ENCODE results near the gene RBPMS2.
"Not testable (repeated sequence)": the region's sequence is repeated elsewhere in the genome, so short reads cannot be mapped to it uniquely, and the experiment has no call there.

The RBPMS2 gene

DNA sequence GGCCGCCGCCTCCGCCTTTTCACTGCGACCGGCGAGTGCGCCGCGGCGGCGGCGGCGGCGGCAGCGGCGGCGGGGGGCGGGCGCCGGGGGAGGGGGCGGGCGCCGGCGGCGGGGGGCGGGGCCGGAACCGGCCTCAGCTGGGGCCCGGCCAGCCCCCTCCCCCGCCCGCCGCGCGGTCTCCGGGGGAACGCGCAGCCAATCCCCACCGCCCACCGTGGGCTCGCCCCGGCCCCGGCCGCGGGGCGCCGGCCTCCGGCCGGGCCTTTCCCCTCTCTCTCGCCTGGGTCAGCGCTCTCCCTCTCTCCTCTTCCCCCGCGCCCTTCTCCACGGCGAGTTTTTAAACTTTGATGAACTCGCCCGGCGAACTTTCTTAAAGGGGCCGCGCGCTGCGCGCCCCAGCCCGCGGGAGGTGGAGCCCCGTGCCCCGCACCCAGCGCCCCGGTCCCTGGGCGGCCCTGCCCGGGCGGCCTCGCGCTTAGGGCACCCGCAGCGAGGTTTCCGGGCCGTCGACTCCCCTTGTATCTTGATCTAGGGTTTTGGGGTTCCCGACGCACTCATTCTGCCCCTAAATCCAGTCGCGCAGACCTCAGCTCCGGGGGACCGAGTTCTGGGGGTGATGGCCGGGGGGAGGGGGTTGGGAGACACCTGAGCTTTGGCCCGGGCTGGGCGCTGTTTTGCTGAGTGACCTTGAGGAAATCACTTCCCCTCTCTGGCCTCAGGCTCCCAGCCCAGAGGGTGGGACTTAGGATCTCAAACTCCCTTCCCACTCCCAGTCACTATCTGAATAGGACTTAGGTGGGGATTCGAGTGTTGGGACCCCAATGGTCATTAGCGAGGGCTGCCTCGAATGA is at the start of gene RBPMS2:
Gene RBPMS2, minus strand, starts transcription at position 39 of the 851 bp plus-strand sequence. CDS start 270 bp downstream, outside the sequence.
- no peak for DNase-seq

GRCh38 chr15:64824929-64825430 is 49.6 kb upstream of the RBPMS2 start:
- DNase-seq: no peak

- DNase-seq: no peak
These were observed 41.1 kb upstream of the RBPMS2 start for GRCh38 chr15:64816452-64816851.

DNA sequence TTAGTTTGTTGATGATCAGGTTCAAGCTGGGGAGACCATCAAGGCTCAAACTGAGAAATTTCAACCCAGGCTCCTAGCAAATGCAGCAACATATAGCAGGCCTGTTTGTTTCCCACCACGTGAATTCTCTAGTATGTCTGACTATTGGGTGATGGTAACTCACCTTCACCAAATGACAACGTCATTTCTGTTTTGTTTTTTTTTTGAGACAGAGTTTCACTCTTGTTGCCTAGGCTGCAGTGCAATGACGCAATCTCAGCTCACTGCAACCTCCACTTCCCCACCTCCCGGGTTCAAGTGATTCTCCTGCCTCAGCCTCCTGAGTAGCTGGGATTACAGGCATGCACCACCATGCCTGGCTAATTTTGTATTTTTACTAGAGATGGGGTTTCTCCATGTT is 39.6 kb upstream of the RBPMS2 start:
- not testable (repeated sequence) for DNase-seq

DNA sequence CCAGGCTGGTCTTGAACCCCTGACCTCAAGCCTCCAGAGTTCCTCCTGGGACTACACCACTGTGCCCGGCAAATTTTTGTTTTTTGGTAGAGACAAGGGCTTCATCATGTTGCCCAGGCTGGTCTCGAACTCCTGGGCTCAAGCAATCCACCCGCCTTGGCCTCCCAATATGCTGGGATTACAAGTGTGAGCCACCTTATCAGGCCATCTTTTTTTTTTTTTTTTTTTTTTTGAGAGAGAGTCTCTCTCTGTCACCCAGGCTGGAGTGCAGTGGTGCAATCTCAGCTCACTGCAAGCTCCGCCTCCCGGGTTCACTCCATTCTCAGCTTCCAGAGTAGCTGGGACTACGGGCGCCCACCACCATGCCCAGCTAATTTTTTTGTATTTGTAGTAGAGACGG is 38.9 kb upstream of the RBPMS2 start:
- not testable (repeated sequence) for DNase-seq

DNA sequence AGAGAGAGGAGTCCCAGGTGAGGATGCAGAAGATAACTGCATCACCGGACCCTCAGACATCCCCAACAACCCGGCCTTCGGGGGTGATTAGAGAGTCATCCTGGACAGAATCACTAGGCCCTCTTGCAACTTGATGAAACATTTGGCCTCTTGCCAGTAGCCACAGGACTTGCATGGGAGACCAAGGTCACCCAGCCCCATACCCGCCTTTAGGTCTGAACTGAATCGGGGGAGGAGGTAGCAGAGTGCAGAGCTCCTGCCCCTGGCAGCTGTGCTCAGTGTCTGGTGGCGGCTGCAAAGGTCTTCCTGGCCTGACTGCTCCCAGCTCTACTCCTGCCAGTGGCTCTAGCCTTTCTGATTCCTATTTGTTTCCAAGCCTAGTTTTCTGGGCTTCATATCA is 37.7 kb upstream of the RBPMS2 start:
- DNase-seq: no peak

DNA sequence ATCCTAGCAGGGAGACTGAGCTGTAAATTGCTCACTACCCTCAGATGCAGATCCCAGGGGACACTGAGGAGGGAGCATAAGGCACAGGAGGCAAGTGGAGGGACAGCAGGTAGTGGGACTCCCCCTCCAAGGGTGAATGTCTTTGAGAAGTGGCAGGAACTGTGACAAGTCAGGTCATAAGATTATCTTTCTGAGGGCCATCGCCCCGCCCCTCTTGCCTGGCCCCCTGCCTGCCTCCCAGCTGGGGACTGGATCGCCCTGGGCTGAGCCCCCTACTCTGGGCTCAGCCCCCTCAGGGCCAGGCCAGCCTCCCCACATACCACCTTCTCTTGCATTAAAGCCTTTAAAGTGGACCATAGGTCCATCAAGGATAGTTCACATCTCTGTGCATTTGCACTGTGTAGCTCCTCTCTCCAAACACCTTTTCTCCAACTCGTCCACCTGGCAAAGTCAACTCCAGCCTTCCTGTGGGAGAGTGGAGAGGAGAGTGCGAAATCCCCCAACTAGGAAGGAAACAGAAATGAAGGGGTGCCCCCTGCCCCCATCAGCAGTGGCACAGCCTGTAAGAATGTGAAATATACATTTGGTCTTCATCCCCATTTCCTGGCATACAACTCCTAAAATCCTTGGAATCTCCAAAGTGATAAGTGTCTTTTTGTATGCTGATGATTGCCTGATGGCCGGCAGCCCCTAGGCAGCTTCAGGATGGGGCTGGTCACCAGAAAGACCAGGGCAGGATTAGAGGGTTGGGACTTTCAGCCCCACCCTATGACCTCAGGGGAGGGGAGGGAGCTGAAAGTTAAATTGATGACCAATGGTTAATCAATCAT is 35.3 kb upstream of the RBPMS2 start:
- DNase-seq: no peak

DNA sequence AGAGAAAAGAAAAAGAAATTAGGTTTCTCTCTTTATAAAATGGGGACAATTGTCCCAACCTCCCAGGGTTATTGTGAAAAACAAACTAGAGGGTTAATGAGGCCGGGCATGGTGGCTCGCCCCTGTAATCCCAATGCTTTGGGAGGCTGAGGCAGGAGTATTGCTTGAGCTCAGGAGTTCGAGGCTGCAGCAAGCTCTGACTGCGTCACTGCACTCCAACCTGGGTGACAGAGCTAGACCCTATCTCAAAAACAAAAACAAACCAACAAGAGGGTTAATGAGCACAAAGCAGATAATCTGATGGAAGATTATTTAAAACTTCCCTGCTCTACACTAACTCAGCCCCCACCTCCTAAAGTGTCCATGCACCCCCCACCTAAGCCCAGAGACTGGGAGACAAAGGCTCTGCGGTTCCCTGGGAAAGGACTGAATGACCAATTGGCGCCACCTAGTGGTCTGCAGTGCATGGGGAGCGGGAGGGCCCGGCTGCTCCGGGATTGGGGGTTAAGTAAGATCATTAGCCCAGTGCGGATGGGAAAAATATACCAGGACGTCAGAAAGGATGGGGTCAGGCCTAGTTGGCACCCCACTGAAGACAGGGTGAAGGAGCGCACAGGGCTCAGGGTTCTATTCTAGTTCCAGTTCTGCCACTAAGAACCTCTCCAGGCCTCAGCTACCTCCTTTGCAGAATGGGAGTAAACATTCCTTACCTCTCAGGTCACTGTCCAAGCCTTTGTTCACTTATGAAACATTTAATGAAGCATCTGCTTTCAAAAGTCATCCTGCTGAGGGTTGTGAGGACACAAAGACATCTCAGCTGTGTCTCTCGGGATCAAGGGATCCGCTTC is 34.5 kb upstream of the RBPMS2 start:
- peak; percentile 77 for DNase-seq

- DNase-seq: no peak
These were observed 33.5 kb upstream of the RBPMS2 start for GRCh38 chr15:64808785-64809453.

GRCh38 chr15:64807751-64808222 is 32.4 kb upstream of the RBPMS2 start:
- DNase-seq: no peak

DNA sequence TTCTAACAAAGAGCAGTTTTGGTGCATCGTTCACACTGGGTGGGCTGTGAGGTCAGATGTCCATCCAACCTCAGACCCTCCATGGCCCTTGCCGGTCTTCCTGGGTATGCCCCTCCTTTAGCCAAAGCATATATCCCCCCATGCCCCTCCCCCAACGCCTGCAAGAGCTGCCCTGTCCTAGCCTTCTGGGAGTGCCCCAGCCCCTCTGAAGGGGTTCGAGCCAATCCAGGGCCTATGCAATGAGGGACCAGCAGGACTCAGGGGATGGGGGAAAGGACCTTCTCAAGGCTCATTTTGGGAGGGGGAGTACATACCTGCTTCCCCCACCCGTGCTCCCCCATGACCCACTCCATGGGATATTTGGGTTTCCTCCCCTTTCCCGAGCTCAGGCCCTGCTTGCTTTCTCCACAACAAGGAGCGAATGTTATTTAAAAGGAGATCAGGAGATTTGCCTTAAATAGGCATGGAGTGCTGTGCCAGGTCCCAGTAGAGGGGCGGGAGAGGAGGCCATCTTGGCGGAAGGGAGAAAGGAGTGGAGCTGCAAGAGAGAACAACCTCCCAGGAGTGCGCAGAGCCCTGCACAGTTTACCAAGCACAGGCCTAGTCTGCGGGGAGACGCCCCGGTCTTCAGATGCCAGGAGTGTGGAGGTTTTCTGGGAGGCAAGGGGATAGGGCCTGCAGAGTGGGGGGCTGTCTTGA is 31.8 kb upstream of the RBPMS2 start:
- no peak for DNase-seq

DNA sequence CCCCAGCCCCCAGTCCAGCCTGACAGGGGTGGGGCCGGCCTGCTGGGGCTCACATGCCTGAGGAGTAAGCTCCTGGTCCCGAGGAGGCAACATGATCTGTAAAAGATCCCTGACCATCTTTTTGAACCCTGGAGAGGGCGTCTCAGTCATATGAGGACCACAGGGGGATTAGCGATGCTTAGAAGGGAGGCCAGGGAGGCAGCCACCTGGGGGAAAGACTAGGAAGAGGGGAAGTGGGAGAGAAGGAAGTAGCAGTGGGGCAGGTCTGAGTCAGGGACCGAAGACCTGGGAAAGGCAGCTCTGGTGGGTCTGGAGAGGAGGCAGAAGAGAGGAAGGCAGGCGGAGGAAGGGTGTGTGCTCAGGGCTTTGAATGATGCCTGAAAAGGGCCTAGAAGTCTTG is 31.1 kb upstream of the RBPMS2 start:
- DNase-seq: no peak

GRCh38 chr15:64804619-64805018 is 29.2 kb upstream of the RBPMS2 start:
- no peak for DNase-seq

DNA sequence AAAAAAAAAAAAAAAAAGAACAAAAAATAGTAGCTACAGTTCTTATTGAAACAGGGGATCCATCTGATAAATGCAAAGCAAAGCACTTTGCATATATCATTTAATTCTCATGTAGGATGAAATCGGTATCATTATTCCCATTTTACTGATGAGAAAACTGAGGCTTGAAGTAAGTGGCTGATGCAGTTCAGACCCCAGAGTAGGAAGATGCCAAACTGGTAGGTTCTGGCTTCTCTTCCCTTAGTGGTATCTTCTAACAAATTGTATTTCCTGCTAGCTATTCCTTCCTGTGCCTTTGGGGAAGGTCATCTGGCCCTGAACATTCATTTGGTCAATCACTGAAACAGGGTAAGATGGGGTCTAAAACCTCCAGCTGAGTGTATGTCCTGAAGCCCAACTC is 28.1 kb upstream of the RBPMS2 start:
- DNase-seq: no peak

GRCh38 chr15:64800476-64800875 is 25.1 kb upstream of the RBPMS2 start:
- DNase-seq: no peak

- not testable (repeated sequence) for DNase-seq
These were observed 23.5 kb upstream of the RBPMS2 start for GRCh38 chr15:64798905-64799304.

DNA sequence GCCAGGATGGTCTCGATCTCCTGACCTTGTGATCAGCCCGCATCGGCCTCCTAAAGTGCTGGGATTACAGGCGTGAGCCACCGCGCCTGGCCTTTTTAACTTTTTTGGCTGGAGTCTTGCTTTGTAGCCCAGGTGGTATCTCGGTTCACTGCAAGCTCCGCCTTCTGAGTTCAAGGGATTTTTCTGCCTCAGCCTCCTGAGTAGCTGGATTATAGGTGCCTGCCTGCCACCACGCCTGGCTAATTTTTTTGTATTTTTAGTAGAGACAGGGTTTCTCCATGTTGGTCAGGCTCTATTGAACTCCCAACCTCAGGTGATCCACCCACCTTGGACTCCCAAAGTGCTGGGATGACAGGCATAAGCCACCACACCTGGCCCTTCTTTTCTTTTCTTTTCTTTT is 20.5 kb upstream of the RBPMS2 start:
- DNase-seq: not testable (repeated sequence)

DNA sequence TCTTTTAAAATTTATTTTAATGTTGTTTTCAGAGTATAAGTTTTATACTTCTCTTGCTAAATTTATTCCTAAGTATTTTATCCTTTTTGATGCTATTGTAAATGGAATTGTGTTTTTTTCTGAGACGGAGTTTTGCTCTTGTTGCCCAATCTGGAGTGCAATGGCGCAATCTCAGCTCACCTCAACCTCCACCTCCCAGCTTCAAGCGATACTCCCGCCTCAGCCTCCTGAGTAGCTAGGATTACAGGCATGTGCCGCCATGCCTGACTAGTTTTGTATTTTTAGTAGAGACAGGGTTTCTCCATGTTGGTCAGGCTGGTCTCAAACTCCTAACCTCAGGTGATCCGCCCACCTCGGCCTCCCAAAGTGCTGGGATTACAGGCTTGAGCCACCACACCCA is 19.9 kb upstream of the RBPMS2 start:
- DNase-seq: not testable (repeated sequence)

GRCh38 chr15:64792282-64792681 is 16.9 kb upstream of the RBPMS2 start:
- DNase-seq: no peak

DNA sequence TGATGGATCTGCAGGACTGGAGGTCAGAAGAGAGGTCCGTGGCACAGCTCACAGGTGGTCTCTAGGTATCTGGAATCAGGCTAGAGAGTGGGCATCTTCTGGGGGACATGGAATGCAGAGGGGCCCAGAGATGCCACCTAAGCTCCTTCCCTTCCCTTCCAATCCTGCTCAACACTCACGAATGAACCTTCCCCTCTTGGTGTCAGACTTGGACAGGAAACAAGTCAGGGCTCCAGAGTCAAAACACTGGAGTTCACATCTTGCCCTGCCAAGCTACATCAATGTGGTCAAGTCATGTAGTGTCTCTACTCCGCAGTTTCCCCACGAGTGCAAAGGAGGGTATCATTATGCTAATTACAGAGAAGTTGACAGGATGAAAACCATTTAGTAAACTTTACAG is 16.0 kb upstream of the RBPMS2 start:
- DNase-seq: no peak

DNA sequence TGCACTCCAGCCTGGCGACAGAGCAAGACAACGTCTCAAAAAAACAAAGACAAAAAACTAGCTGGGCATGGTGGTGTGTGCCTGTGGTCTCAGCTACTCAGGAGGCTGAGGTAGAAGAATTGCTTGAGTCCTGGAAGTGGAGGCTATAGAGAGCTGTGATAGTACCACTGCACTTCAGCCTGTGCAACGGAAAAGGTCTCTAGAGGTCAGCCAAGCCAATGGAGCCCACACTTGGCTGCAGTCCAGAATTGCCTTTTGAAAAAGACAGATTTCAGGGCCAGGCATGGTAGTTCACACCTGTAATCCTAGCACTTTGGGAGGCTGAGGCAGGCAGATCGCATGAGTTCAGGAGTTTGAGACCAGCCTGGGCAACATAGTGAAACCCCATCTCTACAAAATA is 8.4 kb upstream of the RBPMS2 start:
- DNase-seq: no peak
